Osteoblast (primary cell): ENCODE measurements around the gene OR6K6. TPM values are rescaled to one million over a fixed set of nuclear protein-coding genes. Genes with fewer than 3 reads are reported as not detected.

Experiments
- DNase-seq: peaks from one replicate; pipeline ENCODE4 v3.0.0; 2011; ENCODE audit warnings: low spot score, mixed read lengths; ENCODE audit not compliant: insufficient read length; ENCODE audit errors: missing footprints
- H2AFZ ChIP-seq: 2 replicates; pipeline ENCODE4 v1.6.0; 2011; ENCODE audit warnings: mild to moderate bottlenecking, low read length
- H3K27ac ChIP-seq: 2 replicates; pipeline ENCODE4 v1.5.1; 2011; ENCODE audit warnings: mild to moderate bottlenecking, low read depth, low read length, moderate library complexity
- H3K27me3 ChIP-seq: 2 replicates; pipeline ENCODE4 v1.6.0; 2012; ENCODE audit warnings: mild to moderate bottlenecking, control low read depth, inconsistent platforms, low read length, moderate library complexity; ENCODE audit not compliant: insufficient read depth
- H3K36me3 ChIP-seq: 2 replicates; pipeline ENCODE4 v1.5.1; 2011; ENCODE audit warnings: mild to moderate bottlenecking, low read length, control low read depth, moderate library complexity; ENCODE audit not compliant: insufficient read depth
- H3K4me1 ChIP-seq: 2 replicates; pipeline ENCODE4 v1.5.1; 2011; ENCODE audit warnings: mild to moderate bottlenecking, low read length, control low read depth, moderate library complexity; ENCODE audit not compliant: insufficient read depth
- H3K4me2 ChIP-seq: 2 replicates; pipeline ENCODE4 v1.6.0; 2011; ENCODE audit warnings: mild to moderate bottlenecking, low read length; ENCODE audit not compliant: insufficient read depth
- H3K4me3 ChIP-seq: fragments of 200-600 bp; sonication (generic); 3 replicates; pipeline ENCODE4 v1.5.1; 2012; ENCODE audit warnings: mild to moderate bottlenecking, low read length, inconsistent platforms; ENCODE audit not compliant: insufficient read depth
- H3K79me2 ChIP-seq: 2 replicates; pipeline ENCODE4 v1.6.0; 2012; ENCODE audit warnings: mild to moderate bottlenecking, low read length, control low read depth, inconsistent platforms; ENCODE audit not compliant: insufficient read depth
- H3K9me3 ChIP-seq: 2 replicates; pipeline ENCODE4 v1.5.1; 2011; ENCODE audit warnings: low read depth, low read length, control low read depth
- H4K20me1 ChIP-seq: 2 replicates; pipeline ENCODE4 v1.6.0; 2012; ENCODE audit warnings: mild to moderate bottlenecking, low read length, control low read depth; ENCODE audit not compliant: insufficient read depth
- total RNA-seq: library from RNA; depleted of rRNA; stranded (reverse); fragments of >200 nt; gene quantifications from 2 replicates; pipeline ENCODE4 v1.2.3, GENCODE V29; 2012
- TF ChIP-seq, protein P1 (sequence below): IDR thresholded peaks from 2 replicates; pipeline ENCODE4 v1.5.1; 2011; ENCODE audit warnings: mild to moderate bottlenecking, low read depth, low read length, moderate library complexity; ENCODE audit errors: extremely low read depth

Gene OR6K6
- total RNA-seq, 1 donor = not detected

DNA sequence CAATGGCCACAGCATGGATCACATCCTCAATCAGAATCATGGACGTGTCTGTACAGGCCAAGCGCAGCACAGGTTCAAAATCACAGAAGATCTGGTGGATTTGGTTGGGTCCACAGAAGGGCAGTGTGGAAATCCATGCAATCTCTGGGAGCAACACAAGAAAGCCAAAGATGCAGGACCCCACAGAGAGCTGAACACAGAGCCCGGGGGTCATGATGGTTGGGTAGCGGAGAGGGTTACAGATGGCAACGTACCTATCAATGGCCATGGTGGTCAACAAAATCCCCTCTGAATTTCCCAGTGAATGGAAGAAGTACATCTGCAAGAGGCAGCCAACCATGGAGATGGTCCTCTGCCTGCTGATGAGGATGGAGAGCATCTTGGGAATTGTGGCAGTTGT lies 30.1 kb upstream of the OR6K6 start:
- TF ChIP-seq, protein P1, sequence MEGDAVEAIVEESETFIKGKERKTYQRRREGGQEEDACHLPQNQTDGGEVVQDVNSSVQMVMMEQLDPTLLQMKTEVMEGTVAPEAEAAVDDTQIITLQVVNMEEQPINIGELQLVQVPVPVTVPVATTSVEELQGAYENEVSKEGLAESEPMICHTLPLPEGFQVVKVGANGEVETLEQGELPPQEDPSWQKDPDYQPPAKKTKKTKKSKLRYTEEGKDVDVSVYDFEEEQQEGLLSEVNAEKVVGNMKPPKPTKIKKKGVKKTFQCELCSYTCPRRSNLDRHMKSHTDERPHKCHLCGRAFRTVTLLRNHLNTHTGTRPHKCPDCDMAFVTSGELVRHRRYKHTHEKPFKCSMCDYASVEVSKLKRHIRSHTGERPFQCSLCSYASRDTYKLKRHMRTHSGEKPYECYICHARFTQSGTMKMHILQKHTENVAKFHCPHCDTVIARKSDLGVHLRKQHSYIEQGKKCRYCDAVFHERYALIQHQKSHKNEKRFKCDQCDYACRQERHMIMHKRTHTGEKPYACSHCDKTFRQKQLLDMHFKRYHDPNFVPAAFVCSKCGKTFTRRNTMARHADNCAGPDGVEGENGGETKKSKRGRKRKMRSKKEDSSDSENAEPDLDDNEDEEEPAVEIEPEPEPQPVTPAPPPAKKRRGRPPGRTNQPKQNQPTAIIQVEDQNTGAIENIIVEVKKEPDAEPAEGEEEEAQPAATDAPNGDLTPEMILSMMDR = no peak

GRCh38 chr1:158728510-158729225 lies 25.9 kb upstream of the OR6K6 start:
- no peak overlapping the region for H3K27ac ChIP-seq
- no peaks in the 10 kb centered on the region for H3K4me1 ChIP-seq
- no peaks in the 10 kb centered on the region for H3K36me3 ChIP-seq
- no peak overlapping the region for H2AFZ ChIP-seq
- TF ChIP-seq, protein P1 = no peak
- H3K79me2 ChIP-seq = no peaks in the 10 kb centered on the region
- H3K27me3 ChIP-seq = no peaks in the 10 kb centered on the region
- no peak overlapping the region for H3K4me3 ChIP-seq
- H3K4me2 ChIP-seq = no peak overlapping the region
- no peaks in the 10 kb centered on the region for H4K20me1 ChIP-seq
- DNase-seq = no peak
- H3K9me3 ChIP-seq = no peaks in the 10 kb centered on the region

More for the DNA sequence above, 30.1 kb upstream of the OR6K6 start:
- H3K4me1 ChIP-seq = no peaks in the 10 kb centered on the region
- DNase-seq = no peak
- no peaks in the 10 kb centered on the region for H3K27me3 ChIP-seq
- H3K79me2 ChIP-seq = no peaks in the 10 kb centered on the region
- H4K20me1 ChIP-seq = no peaks in the 10 kb centered on the region
- H3K9me3 ChIP-seq = no peaks in the 10 kb centered on the region
- H3K4me2 ChIP-seq = no peak overlapping the region
- H3K27ac ChIP-seq = no peak overlapping the region
- no peaks in the 10 kb centered on the region for H3K36me3 ChIP-seq
- H2AFZ ChIP-seq = no peak overlapping the region
- no peak overlapping the region for H3K4me3 ChIP-seq

DNA sequence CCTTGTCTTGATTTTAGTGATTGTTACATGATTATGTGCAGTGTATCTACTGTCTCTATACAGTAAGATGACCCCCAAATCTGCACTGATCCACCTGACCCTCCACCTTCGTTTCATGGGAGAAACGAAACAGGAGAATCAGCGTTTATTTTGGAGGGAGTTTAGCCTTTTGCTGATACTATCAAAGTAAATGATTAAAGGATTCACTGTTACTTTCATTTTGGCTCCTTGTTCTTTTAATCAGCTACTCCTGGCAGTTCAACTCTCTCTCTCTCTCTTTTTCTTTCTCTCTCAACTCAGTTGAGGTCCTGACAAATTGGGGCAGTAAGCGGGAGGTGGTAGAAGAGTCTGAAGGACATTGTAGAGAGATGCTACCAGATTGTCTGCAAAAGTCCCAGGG lies 24.1 kb upstream of the OR6K6 start:
- H3K27ac ChIP-seq = no peak overlapping the region
- no peaks in the 10 kb centered on the region for H3K36me3 ChIP-seq
- DNase-seq = no peak
- no peaks in the 10 kb centered on the region for H3K4me1 ChIP-seq
- no peak overlapping the region for H3K4me2 ChIP-seq
- H3K4me3 ChIP-seq = no peak overlapping the region
- no peaks in the 10 kb centered on the region for H4K20me1 ChIP-seq
- H2AFZ ChIP-seq = no peak overlapping the region
- no peaks in the 10 kb centered on the region for H3K9me3 ChIP-seq
- TF ChIP-seq, protein P1 = no peak
- H3K27me3 ChIP-seq = no peaks in the 10 kb centered on the region
- H3K79me2 ChIP-seq = no peaks in the 10 kb centered on the region

GRCh38 chr1:158731707-158732106 lies 22.8 kb upstream of the OR6K6 start:
- Histone ChIP-seq H3K27me3 (no peaks in the 10 kb centered on the region), H3K9me3 (no peaks in the 10 kb centered on the region), H3K36me3 (no peaks in the 10 kb centered on the region), H3K27ac (no peak overlapping the region), H2AFZ (no peak overlapping the region), H4K20me1 (no peaks in the 10 kb centered on the region), H3K4me1 (no peaks in the 10 kb centered on the region), H3K79me2 (no peaks in the 10 kb centered on the region), H3K4me3 (no peak overlapping the region), H3K4me2 (no peak overlapping the region)
- TF ChIP-seq, protein P1 = no peak
- no peak for DNase-seq
